Left colon (tissue), 2 donors: Measurements from ENCODE around the gene RBFOX2. TPM values are rescaled to one million over a fixed set of nuclear protein-coding genes. Genes with fewer than 3 reads are reported as not detected.
A peak's percentile ranks its signal among the peaks of the same experiment; 100 is the strongest.

Source experiments
- ATAC-seq: fragments of 200-7000 bp; cut with Tn5 transposase; one replicate; pipeline ENCODE4 v1.9.1; 2020; ENCODE audit warnings: mild to moderate bottlenecking, moderate library complexity
- DNase-seq, 2 donors: peaks; one replicate each; pipeline ENCODE4 v3.0.0-alpha.2; 2020
- intact Hi-C, 2 donors: fragments of 100-400 bp; cut with DNase I in 1 of 2; cut with micrococcal nuclease in 1 of 2; formaldehyde crosslinking; loops; one replicate each; pipeline versions ENCODE4 v1.11.2 to v1.14.0; 2022; cut with DNase I, micrococcal nuclease
- total RNA-seq, 2 donors: library from RNA; stranded (reverse); fragmentation: NEBNext Ultra II Directional; extraction: Animal tissue kit (Norgen Biotek cat#: 25700); gene quantifications; one replicate each; pipeline ENCODE4 v1.2.1, GENCODE V29; 2021
- donor health status: DM: no; HTN: no; CAD: no.
- donor health status: DM: yes; HTN: yes; CAD: no.

RBFOX2 gene
- total RNA-seq, 2 donors from 2014 or later = 34.3 to 48.8 TPM

DNA sequence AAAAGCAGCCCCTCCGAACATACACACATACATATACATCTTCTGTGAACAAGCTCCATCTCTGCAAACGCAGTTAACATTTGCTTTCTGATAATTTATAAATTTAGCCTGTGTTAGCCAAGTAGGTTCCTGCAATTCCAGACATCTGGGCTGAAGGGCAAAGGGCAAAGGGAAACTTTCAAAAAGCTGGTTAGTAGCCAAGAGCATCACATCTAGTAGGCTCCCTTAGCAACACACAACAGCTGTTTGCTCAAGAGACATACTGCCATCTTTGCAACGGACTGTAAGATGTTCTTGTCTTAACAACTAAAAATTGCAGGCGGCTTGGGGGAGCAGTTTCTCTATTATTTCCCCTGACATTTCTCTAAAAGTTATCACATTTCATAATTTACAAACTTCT lies 134.9 kb downstream of the RBFOX2 start:
- no peak for ATAC-seq
- no peak for DNase-seq

DNA sequence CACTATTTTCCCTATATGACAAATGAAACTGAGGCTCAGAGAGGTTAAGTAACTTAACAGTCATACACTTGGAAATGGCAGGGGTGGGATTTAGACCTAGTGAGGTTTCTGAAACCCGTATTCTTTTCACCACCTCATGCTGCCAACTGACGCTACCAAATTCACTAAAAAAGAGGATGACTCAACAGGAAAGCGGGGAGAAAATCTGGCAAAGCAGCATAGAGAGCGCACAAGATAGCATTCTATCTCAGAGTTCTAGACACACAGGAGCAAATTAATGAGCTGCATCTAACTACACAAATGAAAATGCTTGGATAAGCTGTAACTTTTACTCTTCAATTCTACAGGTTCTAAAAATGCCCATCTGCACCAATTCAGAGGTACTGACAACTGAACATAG lies 136.4 kb downstream of the RBFOX2 start:
- ATAC-seq = no peak
- intact Hi-C loops = no loop called here
- DNase-seq = no peak

More for the DNA sequence above, 134.9 kb downstream of the RBFOX2 start:
- intact Hi-C loops = no loop called here

DNA sequence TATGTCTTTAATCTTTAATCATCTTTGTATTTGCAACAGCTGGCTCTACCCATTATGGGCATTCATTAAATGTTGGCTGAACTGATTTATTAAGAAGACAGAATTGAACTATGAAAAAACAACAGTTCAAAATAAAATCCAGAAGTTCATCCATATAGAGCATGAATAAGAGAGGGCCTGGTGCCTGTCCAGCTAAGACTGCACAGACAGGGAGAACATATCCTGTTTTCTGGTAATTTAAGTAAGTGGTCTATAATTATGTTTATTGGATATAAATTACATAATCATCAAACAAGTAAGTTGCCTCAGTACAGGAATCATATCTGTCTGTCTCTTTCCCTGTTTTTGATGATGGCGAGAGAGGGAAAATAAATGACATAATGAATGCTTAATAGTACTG lies 137.2 kb downstream of the RBFOX2 start:
- DNase-seq (no peak), ATAC-seq (no peak)
- intact Hi-C loops = no loop called here

DNA sequence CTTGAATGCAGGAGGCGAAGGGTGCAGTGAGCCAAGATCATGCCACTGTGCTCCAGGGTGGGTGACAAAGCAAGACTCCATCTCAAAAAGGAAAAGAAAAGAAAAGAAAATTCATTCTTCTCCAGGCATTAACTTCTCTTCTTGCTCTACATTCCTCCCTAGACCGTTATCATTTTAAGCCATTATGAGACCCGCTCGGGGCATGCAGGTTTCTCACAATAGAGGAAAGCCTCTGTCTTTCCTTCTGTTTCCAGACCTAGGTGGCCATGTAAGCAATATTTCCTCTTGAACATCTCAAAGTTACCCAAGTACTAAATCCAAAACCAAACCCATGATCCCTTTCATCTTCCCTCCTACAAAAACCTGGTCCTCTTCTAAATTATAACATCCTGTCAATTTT lies 139.6 kb downstream of the RBFOX2 start:
- intact Hi-C loops = no loop called here
- ATAC-seq (no peak), DNase-seq (no peak)

DNA sequence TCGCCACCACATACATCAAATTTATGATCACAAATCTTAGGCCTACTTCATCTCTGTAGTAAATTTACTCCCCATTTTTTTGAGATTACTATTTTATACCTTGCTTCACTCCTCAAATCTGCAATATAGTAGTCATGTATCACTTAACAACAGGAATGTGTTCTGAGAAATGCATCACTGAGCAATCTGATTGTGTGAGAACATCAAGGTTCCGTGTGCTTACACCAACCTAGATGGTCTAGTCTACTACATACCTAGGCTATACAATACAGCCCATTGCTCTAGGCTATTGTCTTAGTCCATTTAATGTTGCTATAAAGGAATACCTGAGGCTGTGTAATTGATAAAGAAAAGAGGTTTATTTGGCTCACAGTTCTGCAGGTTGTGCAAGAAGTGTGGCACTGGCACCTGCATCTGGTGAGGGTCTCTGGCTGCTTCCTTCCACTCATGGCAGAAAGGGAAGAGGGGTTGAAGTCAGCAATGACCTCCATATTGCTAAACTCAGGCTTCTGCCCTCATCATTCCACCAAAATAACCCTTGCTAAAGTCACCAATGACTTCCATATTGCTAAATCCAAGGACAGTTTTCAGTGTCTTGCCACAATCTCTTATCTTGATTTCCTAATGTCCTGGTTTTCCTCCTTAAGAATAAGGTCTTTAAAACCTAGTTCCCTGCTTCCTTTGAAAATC lies 140.3 kb downstream of the RBFOX2 start:
- no peak for DNase-seq
- intact Hi-C loops = no loop called here
- no peak for ATAC-seq

DNA sequence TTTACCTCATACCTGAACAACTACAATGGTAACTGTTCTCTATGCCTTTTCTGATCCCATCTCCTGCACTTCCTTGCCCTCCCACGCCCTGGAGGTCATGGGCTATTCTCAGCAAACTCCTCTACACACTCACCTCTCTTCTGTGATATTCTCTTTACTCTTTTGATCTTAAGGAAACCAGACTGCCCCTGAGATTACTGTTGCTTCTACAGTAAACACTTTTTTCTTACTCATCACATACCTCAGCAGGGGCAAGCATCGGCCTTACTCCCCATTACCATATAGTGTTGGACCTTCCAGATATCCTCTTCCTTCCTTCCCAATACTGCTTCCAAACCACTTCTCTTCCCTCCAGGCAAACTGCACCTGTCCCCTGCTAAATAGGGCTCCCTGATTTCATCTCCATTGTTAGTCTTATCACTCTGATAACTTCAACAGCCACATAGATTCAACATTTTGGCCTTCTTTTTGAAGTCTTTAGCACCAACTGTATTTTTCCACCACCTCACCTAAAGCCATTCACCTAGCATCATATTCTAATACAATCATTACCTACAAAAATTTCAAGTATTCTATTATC lies 141.2 kb downstream of the RBFOX2 start:
- intact Hi-C loops = no loop called here
- ATAC-seq = no peak
- DNase-seq = no peak

DNA sequence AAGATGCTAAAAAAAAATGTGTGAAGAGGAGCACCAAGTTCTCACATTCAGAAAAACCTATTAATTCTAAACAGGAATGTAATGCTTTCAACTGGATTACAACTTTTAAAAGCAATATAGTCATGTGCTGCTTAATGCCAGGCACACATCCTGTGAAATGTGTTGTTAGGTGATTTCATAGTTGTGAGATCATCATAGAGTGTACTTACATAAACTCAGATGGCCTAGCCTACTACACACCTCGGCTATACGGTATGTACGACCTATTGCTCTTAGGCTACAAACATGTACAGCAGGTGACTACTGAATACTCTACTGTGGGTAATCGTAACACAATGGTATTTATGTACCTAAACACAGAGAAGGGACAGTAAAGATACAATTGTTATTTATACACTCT lies 142.3 kb downstream of the RBFOX2 start:
- DNase-seq = no peak
- ATAC-seq = no peak
- intact Hi-C loops = no loop called here

DNA sequence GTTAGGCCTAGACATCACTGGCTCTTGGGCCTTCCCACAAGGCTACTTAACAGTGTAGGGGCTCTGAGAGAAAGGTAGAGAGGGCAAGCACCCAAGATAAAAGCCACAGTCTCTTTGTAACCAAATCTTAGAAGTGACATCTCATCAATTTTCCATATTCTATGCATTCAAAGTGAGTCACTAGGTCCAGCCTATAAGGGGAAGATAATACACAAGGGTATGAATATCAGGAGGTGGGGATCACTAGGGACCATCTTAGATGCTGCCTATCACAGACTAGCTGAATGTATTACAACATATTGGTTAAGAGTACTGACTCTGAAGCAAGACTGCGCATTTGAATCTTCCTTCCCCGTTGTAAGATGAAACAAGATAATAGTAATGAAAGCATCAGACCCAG lies 144.1 kb downstream of the RBFOX2 start:
- no peak for DNase-seq
- no peak for ATAC-seq
- intact Hi-C loops = no loop called here

DNA sequence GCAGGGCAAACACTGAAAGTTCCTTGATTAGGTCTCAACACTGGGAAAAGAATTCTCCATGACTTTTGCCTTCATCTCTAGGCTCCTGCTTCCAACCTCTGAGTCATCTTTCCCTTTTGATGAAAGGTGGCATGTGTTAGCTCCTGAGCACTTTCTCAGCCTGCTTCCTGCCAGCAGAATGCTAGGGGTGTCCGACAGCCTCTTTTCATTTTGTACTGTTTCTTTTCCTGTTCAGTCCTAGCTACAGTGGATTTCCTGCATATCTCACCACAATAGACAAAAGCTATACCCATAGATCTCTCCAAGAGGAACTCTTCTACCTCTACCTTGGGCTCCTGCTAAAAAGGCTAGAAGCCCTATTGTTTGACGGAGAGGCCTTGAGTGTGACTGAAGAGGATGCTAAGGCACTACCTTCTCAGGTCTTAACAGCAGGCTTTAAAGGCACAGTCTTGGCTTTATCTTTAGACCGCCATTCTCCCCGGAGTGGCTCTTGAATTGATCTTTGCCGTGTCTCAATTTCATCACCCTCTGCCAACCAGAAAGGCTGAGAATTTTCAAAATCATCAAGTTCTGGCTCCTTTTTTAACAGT lies 145.5 kb downstream of the RBFOX2 start:
- no peak for ATAC-seq
- intact Hi-C loops = no loop called here
- DNase-seq = no peak

DNA sequence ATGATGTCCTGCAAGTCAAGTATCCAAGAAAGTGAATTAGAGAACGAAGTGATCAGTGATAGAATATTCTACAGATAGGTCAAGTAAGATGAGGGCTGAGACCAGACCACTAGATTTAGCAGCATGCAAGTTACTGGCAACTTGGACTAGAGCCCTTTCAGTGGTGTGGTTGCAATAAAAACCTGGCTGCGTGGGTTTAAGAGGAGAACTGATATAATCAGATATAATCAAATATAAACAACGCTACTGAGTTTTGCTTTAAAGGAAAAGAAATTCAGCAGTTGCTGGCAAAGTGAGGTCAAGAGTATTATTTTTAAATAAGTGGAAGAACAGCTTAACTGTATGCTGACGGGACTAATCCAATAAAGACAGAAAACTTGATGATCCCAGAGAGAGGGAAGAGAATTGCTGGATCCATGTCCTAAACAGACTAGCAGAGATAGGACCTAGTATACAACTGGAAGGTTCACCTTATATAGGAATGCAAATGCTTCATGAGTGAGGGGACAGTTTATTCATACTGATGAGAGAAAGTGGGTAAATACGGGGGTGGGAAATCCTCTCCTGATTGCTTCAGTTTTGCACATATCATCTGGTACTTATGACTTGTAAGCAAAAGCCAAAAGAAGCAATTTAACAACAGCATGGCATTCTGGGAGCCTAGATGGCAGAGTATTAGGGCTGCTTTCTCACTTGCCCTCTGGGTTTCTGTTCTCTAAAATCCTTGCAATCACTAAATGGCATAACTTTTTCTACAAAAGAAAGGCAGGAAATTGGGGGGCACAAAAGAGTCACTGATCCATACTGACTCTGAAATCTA lies 146.2 kb downstream of the RBFOX2 start:
- ATAC-seq (peak; percentile 45), DNase-seq (no peak)
- intact Hi-C loops = no loop called here

DNA sequence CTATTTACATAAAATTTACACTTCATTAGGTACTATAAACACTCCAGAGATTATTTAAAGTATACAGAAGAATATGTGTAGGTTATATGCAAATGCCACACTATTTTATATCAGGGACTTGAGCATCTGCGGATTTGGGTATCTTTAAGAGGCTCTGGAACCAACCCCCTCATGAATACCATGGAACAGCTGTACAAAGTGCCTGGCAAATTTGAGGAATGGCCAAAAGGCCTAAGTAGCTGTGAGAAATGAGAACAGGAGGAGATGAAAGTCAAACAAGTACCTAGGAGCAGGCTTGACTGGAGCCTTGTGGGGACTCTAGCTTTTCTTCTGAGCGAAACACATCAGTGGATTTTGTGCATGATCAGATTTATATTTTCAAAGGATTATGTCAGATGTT lies 149.3 kb downstream of the RBFOX2 start:
- ATAC-seq (no peak), DNase-seq (no peak)
- intact Hi-C loops = no loop called here

DNA sequence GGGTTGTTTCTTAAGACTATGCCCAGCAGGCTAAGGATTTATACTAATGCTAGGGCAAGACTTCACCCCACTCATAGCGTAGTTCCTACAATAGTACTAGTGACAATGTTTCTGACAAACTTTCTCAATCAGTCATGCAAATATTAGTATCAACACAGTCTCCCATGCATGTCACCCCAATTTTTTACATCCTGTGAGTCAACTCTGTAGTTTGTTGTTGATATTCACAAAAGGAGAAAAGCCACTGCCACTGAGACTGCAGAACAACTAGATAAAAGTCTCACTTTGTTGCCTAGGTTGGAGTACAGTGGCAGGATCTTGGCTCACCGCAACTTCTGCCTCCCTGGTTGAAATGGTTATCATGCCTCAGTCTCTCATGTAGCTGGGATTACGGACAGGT lies 155.2 kb downstream of the RBFOX2 start:
- intact Hi-C loops = no loop called here
- no peak for ATAC-seq

DNA sequence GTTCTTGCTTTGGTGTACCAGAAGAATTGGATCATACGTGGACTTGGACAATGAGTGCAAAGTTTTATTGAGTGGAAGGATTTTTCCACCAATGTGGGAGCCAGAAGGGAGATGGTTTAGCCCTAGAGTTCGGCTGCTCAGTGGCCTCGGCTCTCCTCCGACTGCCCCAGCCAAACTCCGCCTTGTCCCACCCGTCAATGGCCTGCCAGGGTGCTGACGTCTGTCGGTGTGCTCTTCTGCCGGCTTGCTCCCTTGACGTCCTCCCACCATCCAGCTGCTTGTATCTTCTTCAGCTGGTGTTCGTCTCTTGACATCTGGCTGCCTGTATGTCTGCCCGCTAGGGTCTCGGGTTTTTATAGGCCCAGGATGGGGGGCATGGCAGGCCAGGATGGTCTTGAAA lies 156.2 kb downstream of the RBFOX2 start:
- DNase-seq (no peak), ATAC-seq (no peak)
- intact Hi-C loops = no loop called here

More for the DNA sequence above, 155.2 kb downstream of the RBFOX2 start:
- DNase-seq = no peak

DNA sequence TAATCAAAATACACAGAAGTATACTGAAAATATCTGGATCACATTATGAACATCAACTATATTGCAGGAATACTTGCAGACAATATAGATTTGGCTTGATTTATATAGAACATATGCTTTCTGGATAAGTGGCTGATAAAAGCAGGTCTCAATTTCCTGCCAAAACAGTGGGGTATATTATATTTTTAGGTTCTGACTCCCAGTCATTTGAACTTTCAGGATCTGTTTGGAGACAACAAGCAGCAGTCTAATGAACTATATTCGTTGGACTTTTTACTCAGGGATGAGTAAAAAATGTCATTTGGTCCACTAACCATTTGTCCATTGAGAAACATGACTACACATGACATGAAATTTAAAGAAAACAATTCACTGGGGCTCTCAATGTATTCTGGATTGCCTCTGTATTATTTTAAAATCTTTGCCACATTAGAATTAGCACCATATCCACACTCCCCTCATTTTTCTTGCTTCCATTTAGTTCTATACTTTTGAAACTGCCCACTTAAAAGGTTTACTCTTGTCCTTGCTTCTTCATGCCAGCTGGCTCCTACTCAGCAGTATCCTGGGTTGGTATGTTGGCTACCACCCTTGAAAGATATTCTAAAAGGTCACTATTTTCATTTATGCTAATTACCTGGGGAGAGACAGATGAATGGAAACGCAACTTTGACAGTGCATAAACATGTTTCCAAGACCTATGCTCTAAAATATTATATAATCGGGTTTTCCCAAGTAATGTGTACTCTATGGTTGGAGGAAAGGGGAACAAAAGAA lies 157.9 kb downstream of the RBFOX2 start:
- intact Hi-C loops = no loop called here
- ATAC-seq = no peak
- no peak for DNase-seq

DNA sequence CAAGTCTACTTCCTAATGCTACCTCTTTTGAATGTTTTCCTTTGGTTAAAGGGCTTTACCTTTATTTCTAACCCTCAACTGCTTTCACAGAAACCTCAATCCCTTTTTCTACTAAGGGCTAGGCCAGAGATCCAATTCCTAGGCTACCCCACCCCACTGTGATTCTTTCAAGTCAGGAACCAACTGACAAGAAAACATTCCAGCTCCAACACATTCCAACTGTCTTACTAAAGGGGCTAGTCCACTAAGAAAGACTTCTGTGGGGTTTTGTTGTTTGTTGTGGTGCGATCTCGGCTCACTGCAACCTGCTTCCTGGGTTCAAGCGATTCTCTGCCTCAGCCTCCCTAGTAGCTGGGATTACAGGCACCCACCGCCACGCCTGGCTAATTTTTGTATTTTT lies 159.7 kb downstream of the RBFOX2 start:
- ATAC-seq (no peak), DNase-seq (no peak)
- intact Hi-C loops = no loop called here

DNA sequence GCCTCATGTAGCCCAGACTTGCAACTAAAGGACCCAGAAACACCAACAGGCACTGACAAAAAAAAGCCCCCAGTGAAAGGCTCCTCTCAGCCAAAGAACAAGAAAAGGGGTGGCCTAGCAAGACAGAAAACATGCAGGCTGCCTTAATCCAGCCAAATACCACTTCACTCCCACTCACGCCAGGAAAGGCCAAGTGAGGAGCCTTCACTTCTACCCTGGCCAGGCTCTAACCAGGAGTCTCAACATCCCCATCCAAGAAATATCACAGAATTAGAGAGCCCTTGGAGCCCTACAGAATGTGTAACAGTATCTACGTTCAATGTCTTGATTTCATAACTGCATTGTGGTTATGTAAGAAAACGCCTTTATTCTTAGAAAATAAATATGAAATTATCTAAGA lies 162.0 kb downstream of the RBFOX2 start:
- ATAC-seq (no peak), DNase-seq (no peak)
- intact Hi-C loops = no loop called here

DNA sequence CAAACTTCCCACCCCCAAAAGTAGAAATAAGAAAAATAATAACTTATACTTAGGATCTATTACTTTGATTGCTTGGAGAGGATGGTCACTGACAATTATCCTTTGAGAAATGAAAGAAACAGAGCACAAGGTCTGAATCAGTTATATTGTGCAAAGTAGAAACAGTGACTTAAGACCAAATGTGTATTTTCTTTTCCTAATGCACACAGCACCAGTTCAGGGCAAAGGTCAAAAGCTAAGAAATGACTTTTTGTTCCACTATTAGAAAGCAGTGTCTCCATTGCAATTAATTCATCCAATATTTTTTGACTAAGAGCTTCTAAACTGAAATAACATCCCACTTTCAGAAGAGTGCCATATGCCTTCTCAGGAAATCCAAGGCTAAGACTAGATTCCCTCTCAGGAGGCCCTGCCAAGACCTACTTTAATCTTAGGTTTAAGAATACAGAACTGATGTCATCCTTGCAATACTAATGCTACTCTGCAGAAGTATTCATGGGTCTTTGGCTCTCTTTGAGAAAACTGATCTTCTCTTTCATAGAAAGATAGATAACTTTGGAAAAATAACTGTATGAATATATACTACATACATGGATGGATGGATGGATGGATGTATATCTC lies 164.0 kb downstream of the RBFOX2 start:
- no peak for DNase-seq
- ATAC-seq = no peak
- intact Hi-C loops = no loop called here

DNA sequence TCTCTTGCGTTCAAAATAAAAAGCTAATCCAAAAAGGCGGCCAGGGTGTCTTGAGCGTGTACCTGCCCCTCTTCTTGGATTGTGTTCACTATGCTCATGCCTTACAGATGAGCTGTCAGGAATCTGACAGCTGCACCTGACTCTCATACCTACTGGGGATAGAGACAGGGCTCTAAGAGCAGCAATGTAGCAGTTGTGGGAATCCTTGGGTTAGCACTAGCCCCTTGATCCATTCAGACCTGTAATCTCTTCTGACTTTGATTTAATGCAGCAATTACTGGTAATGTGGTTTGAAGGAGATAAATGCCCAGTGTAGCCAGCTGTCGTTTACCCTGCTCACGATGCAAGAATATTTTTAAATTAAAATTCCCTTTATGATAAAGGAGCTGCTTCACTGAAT lies 165.2 kb downstream of the RBFOX2 start:
- intact Hi-C loops = no loop called here
- ATAC-seq (no peak), DNase-seq (no peak)

DNA sequence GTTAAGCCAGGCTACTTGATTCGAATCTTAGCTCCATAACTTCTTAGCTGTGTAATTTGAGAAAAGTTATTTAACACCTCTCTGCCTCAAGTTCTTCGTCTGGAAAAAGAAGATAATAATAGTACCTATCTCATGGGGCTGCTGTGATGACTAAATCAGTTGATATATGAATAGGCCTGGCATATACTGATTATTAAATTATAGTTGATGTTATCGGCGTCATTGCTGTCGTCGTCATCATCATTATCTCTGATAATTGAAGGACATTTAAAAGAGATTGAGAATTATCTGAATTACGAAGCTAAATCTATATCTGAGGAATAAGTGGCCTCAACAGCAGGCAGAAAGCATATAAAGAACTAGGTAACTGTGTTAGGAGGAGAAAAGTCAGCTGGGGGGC lies 165.9 kb downstream of the RBFOX2 start:
- ATAC-seq (no peak), DNase-seq (no peak)
- intact Hi-C loops = no loop called here
